Measurements from ENCODE around the gene ABLIM3. TPM values are rescaled to one million over a fixed set of nuclear protein-coding genes. Genes with fewer than 3 reads are reported as not detected.

Gene ABLIM3
- total RNA-seq, 1 donor from 2014 or later, result 50.8 TPM

- Histone ChIP-seq H3K4me3 (no peak overlapping the region), H3K9me3 (no peaks in the 10 kb centered on the region), H3K27ac (no peak overlapping the region), H3K4me1 (no peaks in the 10 kb centered on the region), H3K36me3 (peaks cover 0 to 5% of the 10 kb centered on the region in 2 donors), H3K27me3 (no peaks in the 10 kb centered on the region)
- intact Hi-C loops (cut with DNase I), result no loop called here
- DNase-seq (ENCODE audit: extremely low spot score in 2 of 2), result no peak
- TF ChIP-seq POLR2AphosphoS5 (IDR thresholded peaks at IDR 0.05; ENCODE audit: insufficient read depth in 1 of 2, low read depth in 1 of 2) (no peak), POLR2A (IDR thresholded peaks at IDR 0.05) (no peak), CTCF (IDR thresholded peaks at IDR 0.05) (no peak)
Observed at GRCh38 chr5:149198148-149198547, 56.9 kb downstream of the ABLIM3 start.

- Histone ChIP-seq H3K27ac (no peak overlapping the region), H3K4me1 (peaks cover 4% of the 10 kb centered on the region), H3K9me3 (no peaks in the 10 kb centered on the region), H3K4me3 (no peak overlapping the region), H3K36me3 (peaks cover 0 to 12% of the 10 kb centered on the region in 2 donors), H3K27me3 (no peaks in the 10 kb centered on the region)
- intact Hi-C loops (cut with DNase I), result no loop called here
- TF ChIP-seq POLR2AphosphoS5 (IDR thresholded peaks at IDR 0.05; ENCODE audit: insufficient read depth in 1 of 2, low read depth in 1 of 2), result no peak
- no peak for TF ChIP-seq CTCF (IDR thresholded peaks at IDR 0.05)
- TF ChIP-seq POLR2A (IDR thresholded peaks at IDR 0.05), result no peak
- DNase-seq (ENCODE audit: extremely low spot score in 2 of 2), result no peak
Observed at GRCh38 chr5:149200355-149200754, 59.1 kb downstream of the ABLIM3 start.

- H3K4me3 ChIP-seq, result no peak overlapping the region
- H3K27ac ChIP-seq, result no peak overlapping the region
- no peak for TF ChIP-seq CTCF (IDR thresholded peaks at IDR 0.05)
- TF ChIP-seq POLR2A (IDR thresholded peaks at IDR 0.05), result no peak
- no peak for TF ChIP-seq POLR2AphosphoS5 (IDR thresholded peaks at IDR 0.05; ENCODE audit: insufficient read depth in 1 of 2, low read depth in 1 of 2)
- intact Hi-C loops (cut with DNase I), result no loop called here
- DNase-seq (ENCODE audit: extremely low spot score in 2 of 2), result no peak
- H3K36me3 ChIP-seq, result peaks cover 0 to 12% of the 10 kb centered on the region in 2 donors
- peaks cover 12% of the 10 kb centered on the region for H3K4me1 ChIP-seq
- H3K9me3 ChIP-seq, result no peaks in the 10 kb centered on the region
- H3K27me3 ChIP-seq, result no peaks in the 10 kb centered on the region
Observed at GRCh38 chr5:149201121-149201637, 59.9 kb downstream of the ABLIM3 start.

- Histone ChIP-seq H3K4me3 (no peak overlapping the region), H3K27me3 (no peaks in the 10 kb centered on the region), H3K9me3 (no peaks in the 10 kb centered on the region), H3K36me3 (peaks cover 0 to 12% of the 10 kb centered on the region in 2 donors), H3K4me1 (peaks cover 22% of the 10 kb centered on the region), H3K27ac (no peak overlapping the region)
- intact Hi-C loops (cut with DNase I), result no loop called here
- DNase-seq (ENCODE audit: extremely low spot score in 2 of 2), result no peak
- TF ChIP-seq POLR2AphosphoS5 (IDR thresholded peaks at IDR 0.05; ENCODE audit: insufficient read depth in 1 of 2, low read depth in 1 of 2), result no peak
- TF ChIP-seq POLR2A (IDR thresholded peaks at IDR 0.05), result no peak
- no peak for TF ChIP-seq CTCF (IDR thresholded peaks at IDR 0.05)
Observed at GRCh38 chr5:149202910-149203451, 61.7 kb downstream of the ABLIM3 start.

- Histone ChIP-seq H3K9me3 (no peaks in the 10 kb centered on the region), H3K27me3 (no peaks in the 10 kb centered on the region), H3K4me3 (no peak overlapping the region), H3K4me1 (peaks cover 22% of the 10 kb centered on the region), H3K27ac (no peak overlapping the region), H3K36me3 (peaks cover 0 to 12% of the 10 kb centered on the region in 2 donors)
- intact Hi-C loops (cut with DNase I), result no loop called here
- no peak for TF ChIP-seq POLR2AphosphoS5 (IDR thresholded peaks at IDR 0.05; ENCODE audit: insufficient read depth in 1 of 2, low read depth in 1 of 2)
- no peak for TF ChIP-seq POLR2A (IDR thresholded peaks at IDR 0.05)
- TF ChIP-seq CTCF (IDR thresholded peaks at IDR 0.05), result no peak
- no peak for DNase-seq (ENCODE audit: extremely low spot score in 2 of 2)
Observed at GRCh38 chr5:149203921-149204441, 62.7 kb downstream of the ABLIM3 start.
